SH-SY5Y (cell line): Measurements from ENCODE around the gene MEIOSIN.

Experiments
- GATA2 ChIP-seq: IDR thresholded peaks from 2 replicates; pipeline ENCODE4 v1.6.1; 2011; ENCODE audit warnings: mild to moderate bottlenecking, low read depth, low read length
- GATA3 ChIP-seq: IDR thresholded peaks from 2 replicates; pipeline ENCODE4 v1.6.1; 2011; ENCODE audit warnings: low read depth, mild to moderate bottlenecking, low read length, moderate library complexity

GRCh38 chr19:45705710-45706415 is 27.4 kb upstream of the MEIOSIN start:
- TF ChIP-seq GATA3 (no peak), GATA2 (no peak)
